Bronchial epithelial cell (primary cell): ENCODE data around the gene ZNF879. TPM values are rescaled to one million over a fixed set of nuclear protein-coding genes. Genes with fewer than 3 reads are reported as not detected.

Source experiments
- DNase-seq: peaks from one replicate; pipeline ENCODE4 v3.0.0-alpha.2; 2010; ENCODE audit warnings: low read depth
- FAIRE-seq: peaks from 2 replicates; lab custom pipeline; 2011; peaks lifted over from hg19 to GRCh38; lab: Jason Lieb, UNC
- H3K27me3 ChIP-seq: 2 replicates; pipeline ENCODE4 v1.5.1; 2011; ENCODE audit warnings: low read length; ENCODE audit not compliant: control insufficient read depth, insufficient read depth
- H3K36me3 ChIP-seq: 2 replicates; pipeline ENCODE4 v1.5.1; 2011; ENCODE audit warnings: low read length; ENCODE audit not compliant: control insufficient read depth, insufficient read depth
- H3K4me3 ChIP-seq: 2 replicates; pipeline ENCODE4 v1.5.1; 2011; ENCODE audit warnings: mild to moderate bottlenecking, low read depth, low read length, control low read depth
- total RNA-seq: library from RNA; depleted of rRNA; stranded (reverse); fragments of >200 nt; gene quantifications from 2 replicates; pipeline ENCODE4 v1.2.1, GENCODE V29; 2014
- TF ChIP-seq, protein P1 (sequence below): IDR thresholded peaks from 2 replicates; pipeline ENCODE4 v1.5.1; 2011; ENCODE audit warnings: mild to moderate bottlenecking, moderate library complexity, low read length, control low read depth, inconsistent platforms; ENCODE audit not compliant: insufficient read depth, severe bottlenecking

ZNF879 gene
- total RNA-seq, 1 donor from 2014 or later: 3.4 TPM

DNA sequence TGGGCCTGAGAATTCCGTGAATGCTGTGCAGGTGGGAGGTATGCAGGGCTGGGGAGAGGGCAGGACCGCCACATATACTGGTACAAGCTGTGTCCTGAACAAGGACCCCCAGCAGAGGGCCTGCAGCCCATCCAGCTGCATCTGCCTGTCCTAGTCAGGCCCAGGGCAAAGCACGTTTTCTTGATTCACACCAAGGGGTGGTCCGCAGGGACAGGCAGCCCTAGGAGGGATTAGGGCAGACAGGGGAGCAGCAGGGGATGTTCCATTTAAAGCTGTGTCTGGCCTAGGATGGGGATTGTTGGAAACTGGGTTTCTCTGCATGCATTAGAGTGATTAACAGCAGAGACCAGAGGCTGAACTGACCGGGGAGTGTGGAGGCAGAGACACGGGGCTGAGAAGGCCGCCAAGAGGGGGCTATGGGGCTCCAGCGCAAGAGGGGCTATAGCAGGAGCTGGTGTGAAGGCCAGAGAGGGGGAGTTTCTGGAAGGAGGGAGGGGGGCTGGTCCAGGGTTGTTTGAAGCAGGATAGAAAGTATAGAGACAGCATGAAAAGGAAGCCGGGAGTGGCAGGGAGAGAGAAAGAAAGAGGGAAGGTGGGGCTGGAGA is 31.2 kb upstream of the ZNF879 start:
- H3K4me3 ChIP-seq: no peak overlapping the region
- no peak for DNase-seq
- no peak for FAIRE-seq
- H3K36me3 ChIP-seq: no peaks in the 10 kb centered on the region
- TF ChIP-seq, protein P1, sequence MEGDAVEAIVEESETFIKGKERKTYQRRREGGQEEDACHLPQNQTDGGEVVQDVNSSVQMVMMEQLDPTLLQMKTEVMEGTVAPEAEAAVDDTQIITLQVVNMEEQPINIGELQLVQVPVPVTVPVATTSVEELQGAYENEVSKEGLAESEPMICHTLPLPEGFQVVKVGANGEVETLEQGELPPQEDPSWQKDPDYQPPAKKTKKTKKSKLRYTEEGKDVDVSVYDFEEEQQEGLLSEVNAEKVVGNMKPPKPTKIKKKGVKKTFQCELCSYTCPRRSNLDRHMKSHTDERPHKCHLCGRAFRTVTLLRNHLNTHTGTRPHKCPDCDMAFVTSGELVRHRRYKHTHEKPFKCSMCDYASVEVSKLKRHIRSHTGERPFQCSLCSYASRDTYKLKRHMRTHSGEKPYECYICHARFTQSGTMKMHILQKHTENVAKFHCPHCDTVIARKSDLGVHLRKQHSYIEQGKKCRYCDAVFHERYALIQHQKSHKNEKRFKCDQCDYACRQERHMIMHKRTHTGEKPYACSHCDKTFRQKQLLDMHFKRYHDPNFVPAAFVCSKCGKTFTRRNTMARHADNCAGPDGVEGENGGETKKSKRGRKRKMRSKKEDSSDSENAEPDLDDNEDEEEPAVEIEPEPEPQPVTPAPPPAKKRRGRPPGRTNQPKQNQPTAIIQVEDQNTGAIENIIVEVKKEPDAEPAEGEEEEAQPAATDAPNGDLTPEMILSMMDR: no peak
- H3K27me3 ChIP-seq: no peaks in the 10 kb centered on the region

DNA sequence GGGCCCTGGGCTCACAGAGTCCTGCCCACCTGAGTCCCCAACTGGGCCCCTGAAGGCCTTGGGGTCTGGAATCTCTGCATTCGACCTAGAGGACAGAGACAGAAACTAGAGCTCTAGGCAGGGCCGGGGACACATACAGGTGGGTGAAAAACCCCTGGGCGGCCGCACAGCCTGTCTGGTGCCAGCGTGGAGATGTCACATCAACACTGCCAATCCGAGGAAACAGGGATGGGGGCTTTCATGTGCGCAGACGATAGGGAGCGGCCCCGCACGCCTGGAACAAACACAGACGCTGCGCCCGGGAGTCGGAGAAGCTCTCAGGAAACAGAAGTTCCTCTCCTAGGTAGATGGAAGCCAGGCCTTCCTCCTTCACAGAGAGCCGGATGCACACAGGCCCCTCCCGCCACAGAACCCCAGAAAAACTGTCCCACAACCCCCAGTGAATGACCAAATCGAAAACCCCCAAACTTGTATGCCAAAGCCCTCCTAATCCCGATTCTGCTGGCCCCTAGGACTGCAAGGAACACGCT is 30.3 kb upstream of the ZNF879 start:
- H3K36me3 ChIP-seq: no peaks in the 10 kb centered on the region
- FAIRE-seq (no peak), DNase-seq (no peak)
- TF ChIP-seq, protein P1: no peak
- no peaks in the 10 kb centered on the region for H3K27me3 ChIP-seq
- H3K4me3 ChIP-seq: no peak overlapping the region

DNA sequence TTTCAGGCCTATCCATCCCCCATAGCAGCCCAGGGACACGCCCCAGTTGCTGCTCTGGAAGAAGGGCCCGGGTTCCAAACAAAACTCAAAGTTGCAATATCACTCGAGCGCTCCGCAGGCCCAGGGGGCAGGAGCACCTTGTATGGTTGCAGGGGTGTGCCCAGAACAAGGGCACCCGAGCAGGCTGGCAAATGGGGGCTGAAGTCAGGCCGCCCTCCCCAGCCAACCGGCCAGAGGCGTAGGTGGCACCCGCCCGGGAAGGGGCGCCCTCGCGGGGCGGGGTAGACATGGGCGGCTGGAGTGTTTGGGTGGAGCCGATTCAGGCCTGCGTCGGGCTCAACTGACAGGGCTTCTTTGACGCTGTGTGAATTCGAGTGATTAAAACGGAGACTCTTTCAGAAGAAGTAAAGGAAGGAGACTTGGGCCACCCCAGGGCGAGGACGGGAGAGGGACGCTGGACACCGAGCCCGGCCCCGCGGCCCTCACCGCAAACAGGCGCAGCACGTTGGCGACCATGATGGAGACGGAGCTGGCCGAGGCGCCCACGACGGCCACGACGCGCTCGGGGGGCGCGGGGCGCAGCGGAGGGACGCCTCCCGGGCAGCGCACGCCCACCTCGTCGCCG is 29.5 kb upstream of the ZNF879 start:
- H3K27me3 ChIP-seq: no peaks in the 10 kb centered on the region
- TF ChIP-seq, protein P1: no peak
- H3K36me3 ChIP-seq: no peaks in the 10 kb centered on the region
- DNase-seq (no peak), FAIRE-seq (no peak)
- H3K4me3 ChIP-seq: no peak overlapping the region

DNA sequence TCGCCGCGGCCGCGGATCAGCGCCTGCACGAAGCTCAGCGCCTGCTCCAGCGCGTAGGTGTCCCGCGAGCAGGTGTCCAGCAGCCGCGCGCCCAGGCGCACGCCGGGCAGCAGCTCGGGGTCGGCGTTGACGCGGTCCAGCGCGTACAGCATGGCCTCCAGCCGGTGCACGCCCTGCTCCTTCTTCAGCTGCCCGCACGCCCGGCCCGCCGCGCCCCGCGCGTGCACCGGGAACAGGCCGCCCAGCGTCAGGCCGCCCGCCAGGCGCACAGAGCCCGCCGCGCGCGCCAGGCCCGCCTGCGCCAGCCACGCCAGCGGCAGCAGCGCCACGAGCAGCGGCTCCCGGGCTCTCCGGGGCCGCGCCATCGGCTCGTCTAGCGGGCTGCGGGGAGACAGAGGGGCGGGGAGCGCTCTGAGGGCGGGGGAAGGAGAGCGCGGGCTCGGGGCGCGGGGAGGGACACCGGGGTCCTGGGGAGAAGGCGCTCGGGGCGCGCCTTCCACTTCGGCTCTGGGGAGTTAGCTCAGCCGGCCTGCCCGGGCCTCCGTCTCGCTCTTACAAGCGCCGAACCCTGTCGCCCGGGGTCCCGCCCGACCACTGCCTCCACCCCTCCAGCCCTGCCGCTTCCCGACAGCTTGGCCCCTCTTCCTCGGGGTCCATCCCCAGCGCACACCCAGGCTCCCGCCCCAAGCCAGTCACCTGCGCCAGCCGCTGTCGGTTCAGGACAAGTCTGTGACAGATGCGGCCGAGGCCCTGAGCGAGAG is 28.8 kb upstream of the ZNF879 start, which contains the start of gene GRM6:
GRM6 (minus strand) TSS at position 741 of the 761 bp plus-strand sequence; CDS start at position 365, 376 bp downstream.
- Histone ChIP-seq H3K4me3 (no peak within 1 kb of the TSS), H3K36me3 (no peaks in the 10 kb centered on the region), H3K27me3 (no peaks in the 10 kb centered on the region)
- TF ChIP-seq, protein P1: no peak
- FAIRE-seq (no peak), DNase-seq (no peak)

DNA sequence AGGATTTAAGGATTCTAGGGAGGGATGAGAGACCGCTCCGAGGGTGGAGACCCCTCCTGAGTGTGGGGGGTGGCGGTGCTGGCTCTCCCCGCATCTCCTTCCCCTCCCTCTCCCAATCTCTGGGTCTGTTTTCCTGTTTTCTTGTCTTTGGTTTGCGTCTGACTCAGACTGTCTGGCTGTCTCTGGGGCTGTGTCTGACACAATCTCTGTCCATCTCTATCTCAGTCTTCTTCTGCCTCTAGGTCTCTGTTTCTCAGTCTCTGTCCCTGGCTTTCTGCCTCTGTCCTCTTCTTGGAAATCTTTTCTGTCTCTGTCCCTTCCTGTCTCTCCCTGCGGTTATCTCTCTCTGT is 28.3 kb upstream of the ZNF879 start:
- H3K36me3 ChIP-seq: no peaks in the 10 kb centered on the region
- DNase-seq: no peak
- H3K27me3 ChIP-seq: no peaks in the 10 kb centered on the region
- TF ChIP-seq, protein P1: no peak
- FAIRE-seq: no peak
- H3K4me3 ChIP-seq: no peak overlapping the region
